ENCODE results near the gene SAMD10. TPM values are rescaled to one million over a fixed set of nuclear protein-coding genes. Genes with fewer than 3 reads are reported as not detected.
"Not testable (repeated sequence)": the region's sequence is repeated elsewhere in the genome, so short reads cannot be mapped to it uniquely, and the experiment has no call there.

The SAMD10 gene
- total RNA-seq, 1 experiment from 2014 or later = not detected

- DNase-seq (ENCODE audit: low spot score) = no peak
Measured at GRCh38 chr20:63942969-63943807, 36.3 kb downstream of the SAMD10 start.

- DNase-seq (ENCODE audit: low spot score) = no peak
Measured at GRCh38 chr20:63942250-63942951, 37.0 kb downstream of the SAMD10 start.

- DNase-seq (ENCODE audit: low spot score) = no peak
Measured at GRCh38 chr20:63941282-63942081, 38.0 kb downstream of the SAMD10 start.

- DNase-seq (ENCODE audit: low spot score) = no peak
Measured at GRCh38 chr20:63940472-63941266, 38.8 kb downstream of the SAMD10 start.

GRCh38 chr20:63940071-63940471 is 39.4 kb downstream of the SAMD10 start:
- DNase-seq (ENCODE audit: low spot score) = no peak

GRCh38 chr20:63939061-63939935 is 40.1 kb downstream of the SAMD10 start:
- no peak for DNase-seq (ENCODE audit: low spot score)

GRCh38 chr20:63937596-63937995 is 41.8 kb downstream of the SAMD10 start:
- no peak for DNase-seq (ENCODE audit: low spot score)

GRCh38 chr20:63935447-63935846 is 44.0 kb downstream of the SAMD10 start:
- DNase-seq (ENCODE audit: low spot score) = no peak

GRCh38 chr20:63934271-63935068 is 45.0 kb downstream of the SAMD10 start:
- DNase-seq (ENCODE audit: low spot score) = no peak

- DNase-seq (ENCODE audit: low spot score) = no peak
Measured at GRCh38 chr20:63933646-63934045, 45.8 kb downstream of the SAMD10 start.

GRCh38 chr20:63932606-63933160 is 46.8 kb downstream of the SAMD10 start:
- DNase-seq (ENCODE audit: low spot score) = no peak

GRCh38 chr20:63931735-63932134 is 47.7 kb downstream of the SAMD10 start:
- no peak for DNase-seq (ENCODE audit: low spot score)

- no peak for DNase-seq (ENCODE audit: low spot score)
Measured at GRCh38 chr20:63930971-63931553, 48.4 kb downstream of the SAMD10 start.

GRCh38 chr20:63929473-63929883 is 50.0 kb downstream of the SAMD10 start:
- DNase-seq (ENCODE audit: low spot score) = not testable (repeated sequence)

- DNase-seq (ENCODE audit: low spot score) = no peak
Measured at GRCh38 chr20:63929071-63929470, 50.4 kb downstream of the SAMD10 start.

- no peak for DNase-seq (ENCODE audit: low spot score)
Measured at GRCh38 chr20:63926298-63926697, 53.1 kb downstream of the SAMD10 start.

GRCh38 chr20:63924241-63924640 is 55.2 kb downstream of the SAMD10 start:
- no peak for DNase-seq (ENCODE audit: low spot score)

Data from H4 (cell line).